GM12878 (cell line): Measurements from ENCODE around the gene TNPO2. TPM values are rescaled to one million over a fixed set of nuclear protein-coding genes. Genes with fewer than 3 reads are reported as not detected.

Source experiments
- ATAC-seq: fragments of 200-7000 bp; cut with Tn5 transposase; 3 replicates; pipeline ENCODE4 v1.9.1; 2020; ENCODE audit warnings: mild to moderate bottlenecking, moderate library complexity
- BruUV-seq: library from RNA; stranded (reverse); fragments of 400-500 nt; replicated peaks from 2 replicates; lab custom pipeline; 2021; lab: Mats Ljungman, UMichigan
- CTCF ChIA-PET: fragments of 300-600 bp; sonication (Branson Sonifier 250); formaldehyde crosslinking; extraction: SDS; loops from one replicate; lab custom pipeline; 2021; ENCODE audit warnings: inconsistent platforms; lab: Yijun Ruan, JAX
- POLR2A ChIA-PET: fragments of 350-600 bp; formaldehyde crosslinking; extraction: SDS; loops from one replicate; lab custom pipeline; 2021; ENCODE audit warnings: inconsistent platforms; lab: Charles Lee
- RAD21 ChIA-PET: fragments of 300-600 bp; sonication (Branson Sonifier 250); formaldehyde crosslinking; loops from one replicate; lab custom pipeline; 2023; ENCODE audit warnings: antibody characterized with exemption; ENCODE audit not compliant: unreplicated experiment; lab: Charles Lee
- SMC1A ChIA-PET: fragments of 300-600 bp; sonication (Branson Sonifier 250); formaldehyde crosslinking; loops from one replicate; lab custom pipeline; 2023; ENCODE audit not compliant: unreplicated experiment, uncharacterized antibody; lab: Charles Lee
- DNase-seq: peaks from one replicate; pipeline ENCODE4 v3.0.0-alpha.2; 2011; ENCODE audit warnings: low read depth, low spot score
- FAIRE-seq: peaks from 3 replicates; lab custom pipeline; 2011; peaks lifted over from hg19 to GRCh38; lab: Jason Lieb, UNC
- H2AFZ ChIP-seq: 2 replicates; pipeline ENCODE4 v1.6.0; 2011; ENCODE audit warnings: low read depth, low read length, control low read depth; ENCODE audit not compliant: control insufficient read depth
- H3K27ac ChIP-seq: 2 replicates; pipeline ENCODE4 v1.5.1; 2011; ENCODE audit warnings: control low read depth; ENCODE audit not compliant: control insufficient read depth, insufficient read depth
- H3K27me3 ChIP-seq, 2 experiments: replicated peaks in 1 of 2; 2 replicates each; pipeline versions ENCODE4 v1.6.0 to v1.6.1; 2011; ENCODE audit warnings: low read length in 1 of 2; ENCODE audit not compliant: control insufficient read depth in 2 of 2, insufficient read depth in 2 of 2
- H3K36me3 ChIP-seq, 2 experiments: 2 replicates each; pipeline ENCODE4 v1.5.1; 2011; ENCODE audit warnings: low read length in 1 of 2; ENCODE audit not compliant: control insufficient read depth in 2 of 2, insufficient read depth in 2 of 2
- H3K4me1 ChIP-seq: 2 replicates; pipeline ENCODE4 v1.6.1; 2011; ENCODE audit warnings: mild to moderate bottlenecking, low read length, moderate library complexity, mixed read lengths; ENCODE audit not compliant: control insufficient read depth, insufficient read depth
- H3K4me2 ChIP-seq: 2 replicates; pipeline ENCODE4 v1.6.0; 2011; ENCODE audit warnings: control low read depth; ENCODE audit not compliant: control insufficient read depth, insufficient read depth
- H3K4me3 ChIP-seq: fragments of 200-600 bp; sonication (generic); 2 replicates; pipeline ENCODE4 v1.5.1; 2016
- H3K79me2 ChIP-seq: 2 replicates; pipeline ENCODE4 v1.6.0; 2011; ENCODE audit warnings: low read length; ENCODE audit not compliant: control insufficient read depth, insufficient read depth
- H3K9ac ChIP-seq: 2 replicates; pipeline ENCODE4 v1.8.0; 2011; ENCODE audit warnings: low read length, control low read depth, mixed read lengths; ENCODE audit not compliant: control insufficient read depth, insufficient read depth
- H3K9me3 ChIP-seq: replicated peaks from 3 replicates; pipeline ENCODE4 v1.5.1; 2011; ENCODE audit warnings: mild to moderate bottlenecking, low read length; ENCODE audit not compliant: control insufficient read depth, insufficient read depth
- H4K20me1 ChIP-seq: 2 replicates; pipeline ENCODE4 v1.6.0; 2011; ENCODE audit not compliant: control insufficient read depth, insufficient read depth
- CHD1 ChIP-seq: IDR thresholded peaks from 2 replicates; pipeline ENCODE4 v1.6.1; 2012; ENCODE audit warnings: low read depth, low read length, improper control_type of control experiment
- GABPA ChIP-seq: IDR thresholded peaks from 2 replicates; pipeline ENCODE4 v1.6.1; 2014; ENCODE audit warnings: antibody characterized with exemption, low read depth, mild to moderate bottlenecking, inconsistent platforms
- IKZF1 ChIP-seq: fragments of 450-650 bp; conservative IDR thresholded peaks from 2 replicates; pipeline ENCODE4 v1.6.1; 2017; ENCODE audit warnings: antibody characterized with exemption, mild to moderate bottlenecking
- IRF4 ChIP-seq: IDR thresholded peaks from 2 replicates; pipeline ENCODE4 v1.6.1; 2011; ENCODE audit warnings: low read depth, low read length
- IRF5 ChIP-seq: fragments of 450-650 bp; IDR thresholded peaks from 2 replicates; pipeline ENCODE4 v1.6.1; 2017; ENCODE audit warnings: borderline replicate concordance
- MAX ChIP-seq: IDR thresholded peaks from 2 replicates; pipeline ENCODE4 v1.6.1; 2012; ENCODE audit warnings: low read depth, low read length, improper control_type of control experiment
- NBN ChIP-seq: fragments of 450-650 bp; IDR thresholded peaks from 2 replicates; pipeline ENCODE4 v1.6.1; 2016
- NR2C1 ChIP-seq: fragments of 450-650 bp; IDR thresholded peaks from 2 replicates; pipeline ENCODE4 v1.6.1; 2017; ENCODE audit warnings: antibody characterized with exemption, mild to moderate bottlenecking, moderate library complexity
- RBBP5 ChIP-seq: fragments of 200-600 bp; sonication (generic); conservative IDR thresholded peaks from 2 replicates; pipeline ENCODE4 v1.6.1; 2016
- SKIL ChIP-seq: fragments of 450-650 bp; IDR thresholded peaks from 2 replicates; pipeline ENCODE4 v1.6.1; 2017; ENCODE audit warnings: mild to moderate bottlenecking, low read depth, inconsistent platforms; ENCODE audit not compliant: poor library complexity, severe bottlenecking
- SP1 ChIP-seq: IDR thresholded peaks from one replicate; pipeline ENCODE4 v1.6.1; 2011; ENCODE audit warnings: low read depth, low read length
- STAT1 ChIP-seq: fragments of 450-650 bp; conservative IDR thresholded peaks from 2 replicates; pipeline ENCODE4 v1.6.1; 2014; ENCODE audit warnings: antibody characterized with exemption, mild to moderate bottlenecking
- TAF1 ChIP-seq: IDR thresholded peaks from 2 replicates; pipeline ENCODE4 v1.6.1; 2011; ENCODE audit warnings: mild to moderate bottlenecking, low read depth, low read length, borderline replicate concordance
- TBL1XR1 ChIP-seq: IDR thresholded peaks from 2 replicates; pipeline ENCODE4 v1.6.1; 2012; ENCODE audit warnings: low read depth, low read length, improper control_type of control experiment
- ZBED1 ChIP-seq: IDR thresholded peaks from 2 replicates; pipeline ENCODE4 v1.6.1; 2016; ENCODE audit warnings: borderline replicate concordance
- ZNF207 ChIP-seq: fragments of 450-650 bp; IDR thresholded peaks from 2 replicates; pipeline ENCODE4 v1.6.1; 2014; ENCODE audit warnings: antibody characterized with exemption, mild to moderate bottlenecking, borderline replicate concordance
- WGBS: methylation state at CpG from one replicate; pipeline ENCODE4 v1.1.6; 2016; ENCODE audit warnings: low lambda C conversion rate; ENCODE audit not compliant: insufficient replicate concordance, insufficient coverage; ENCODE audit errors: missing lambda C conversion rate; 5-methylcytosine and 5-hydroxymethylcytosine counted together
- in situ Hi-C: fragments of 300-500 bp; cut with MboI; formaldehyde crosslinking; loops from 9 replicates; pipeline ENCODE4 v1.14.3; 2018; ENCODE audit warnings: mixed read lengths
- intact Hi-C: fragments of 100-400 bp; cut with micrococcal nuclease; formaldehyde crosslinking; loops from one replicate; pipeline ENCODE4 v1.14.2; 2022; ENCODE audit not compliant: unreplicated experiment
- polyA plus RNA-seq, 11 experiments: library from polyadenylated mRNA; depleted of rRNA in 4 of 11; unstranded in 6 of 11; stranded (reverse) in 5 of 11; fragments of >200 nt; fragmentation: Nextera tagmentation in 4 of 11; fragmentation: Illumina TruSeq in 1 of 11; extraction: Ambion mirVana in 4 of 11; extraction: Trizol in 1 of 11; gene quantifications; 1 replicate in 1 of 11; 2 replicates in 10 of 11; pipeline versions ENCODE4 v1.2.1 to v1.2.3, GENCODE V29; 2011 to 2016; ENCODE audit warnings: inconsistent platforms in 2 of 11, missing spikeins in 2 of 11, low read depth in 1 of 11
- total RNA-seq, 4 experiments: library from RNA; depleted of rRNA in 3 of 4; stranded (reverse); fragments of >200 nt in 3 of 4; fragmentation: Illumina TruSeq in 1 of 4; extraction: Trizol in 1 of 4; gene quantifications; 2 replicates each; pipeline versions ENCODE4 v1.2.1 to v1.2.3, GENCODE V29; 2013 to 2021

TNPO2 gene
- total and polyA plus RNA-seq, 10 of the 15 experiments (the other 5 are each of a cell fraction or from before 2014, with no cell fraction given): 5.5 to 99.7 (median 29.6) TPM

DNA sequence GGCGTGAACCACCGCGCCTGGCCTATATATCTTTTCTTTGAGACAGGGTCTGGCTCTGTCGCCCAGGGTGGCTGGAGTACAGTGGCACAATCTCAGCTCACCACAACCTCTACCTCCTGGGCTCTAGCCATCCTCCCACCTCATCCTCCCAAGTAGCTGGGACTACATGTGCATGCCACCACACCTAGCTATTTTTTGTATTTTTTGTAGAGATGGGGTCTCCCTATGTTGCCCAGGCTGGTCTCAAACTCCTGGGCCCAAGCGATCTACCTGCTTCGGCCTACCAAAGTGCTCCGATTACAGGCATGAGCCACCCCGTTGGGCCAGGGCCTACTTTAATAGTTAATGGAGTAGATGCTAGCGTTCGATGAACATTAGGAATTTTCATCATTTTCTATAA, 3.4 kb downstream of the TNPO2 start:
- H3K9ac ChIP-seq: peak overlapping the region; percentile 81
- ChIA-PET POLR2A (interaction anchor here (6.8 kb wide), 1 partner anchor 13 kb away, joined by 58 read pairs; the partner anchor contains the start of gene TRIR), RAD21 (no interaction called here), CTCF (interaction anchor here (0.9 to 5.4 kb wide), 4 partner anchors 13 to 76 kb away, joined by 3 to 30 read pairs (median 6); partner anchors contain the start of gene TRIR), SMC1A (no interaction called here)
- no peaks in the 10 kb centered on the region for H3K27me3 ChIP-seq
- no peaks in the 10 kb centered on the region for H3K9me3 ChIP-seq
- no TSS peak for BruUV-seq
- H3K4me2 ChIP-seq: peak overlapping the region; percentile 56
- H3K36me3 ChIP-seq: peaks cover 13 to 15% of the 10 kb centered on the region in 2 experiments
- H4K20me1 ChIP-seq: no peaks in the 10 kb centered on the region; the same call in 1 of the 2 replicates
- H3K27ac ChIP-seq: no peak overlapping the region
- H3K4me1 ChIP-seq: peaks cover 8% of the 10 kb centered on the region; the same call in 1 of the 2 replicates
- ATAC-seq (no peak), FAIRE-seq (no peak), DNase-seq (no peak)
- H3K4me3 ChIP-seq: peak overlapping the region; percentile 98
- H2AFZ ChIP-seq: no peak overlapping the region
- in situ Hi-C loops: no loop called here
- WGBS: 88% methylated on average over 10 of the region's 10 CpGs
- TF ChIP-seq GABPA (no peak), STAT1 (no peak), TBL1XR1 (no peak), NR2C1 (no peak), MAX (no peak), IRF5 (no peak), CHD1 (no peak), SP1 (no peak), IKZF1 (no peak), SKIL (no peak), IRF4 (no peak), ZBED1 (no peak), RBBP5 (no peak), TAF1 (no peak), NBN (no peak), ZNF207 (no peak)
- H3K79me2 ChIP-seq: peaks cover 54% of the 10 kb centered on the region
- intact Hi-C loops: no loop called here
